Activated T-helper 1 cell treated with anti-CD3 and anti-CD28 coated beads, Interleukin-12 subunit alpha, Interleukin-12 subunit beta, Interleukin-2, Interleukin-4 antibody, amounts not matched to agents 30 ng/mL and 10 ng/mL and 1 ng/mL, durations not matched to agents 14 hours and 24 hours and 36 hours (primary cell): ENCODE measurements around the gene OOSP1. TPM values are rescaled to one million over a fixed set of nuclear protein-coding genes. Genes with fewer than 3 reads are reported as not detected.
"Not testable (repeated sequence)": the region's sequence is repeated elsewhere in the genome, so short reads cannot be mapped to it uniquely, and the experiment has no call there.

ENCODE experiments used
- DNase-seq: peaks from one replicate; pipeline ENCODE4 v3.0.0; 2021; ENCODE audit warnings: low spot score
- H3K27ac Mint-ChIP-seq: one replicate; pipeline ENCODE4 v1.8.0; 2021; ENCODE audit warnings: mild to moderate bottlenecking, mixed read lengths
- H3K27me3 Mint-ChIP-seq: one replicate; pipeline ENCODE4 v1.8.0; 2022; ENCODE audit warnings: mild to moderate bottlenecking, moderate library complexity, mixed read lengths; ENCODE audit not compliant: insufficient read depth
- H3K36me3 Mint-ChIP-seq: one replicate; pipeline ENCODE4 v1.8.0; 2021; ENCODE audit warnings: low read depth, mixed read lengths
- H3K4me1 Mint-ChIP-seq: one replicate; pipeline ENCODE4 v1.8.0; 2021; ENCODE audit warnings: low read depth, mixed read lengths
- H3K4me3 Mint-ChIP-seq: one replicate; pipeline ENCODE4 v1.8.0; 2021; ENCODE audit warnings: mild to moderate bottlenecking, moderate library complexity, mixed read lengths
- H3K9me3 Mint-ChIP-seq: one replicate; pipeline ENCODE4 v1.8.0; 2021; ENCODE audit warnings: mixed read lengths
- intact Hi-C: fragments of 100-400 bp; cut with micrococcal nuclease; formaldehyde crosslinking; loops from one replicate; pipeline ENCODE4 v1.15.1; 2024
- total RNA-seq: library from RNA; stranded (reverse); gene quantifications from 2 replicates; pipeline ENCODE4 v1.2.3, GENCODE V29; 2022

The OOSP1 gene, protein sequence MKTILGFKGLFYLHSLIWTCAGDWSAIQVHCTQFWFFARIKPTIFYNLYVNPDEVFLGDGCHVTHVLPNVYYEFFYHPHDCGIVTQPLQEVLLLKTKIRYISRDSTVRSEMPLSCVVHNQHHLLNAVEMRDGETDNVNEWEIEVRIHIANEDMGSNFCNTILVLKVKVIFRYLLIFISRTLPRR
- total RNA-seq = 0.27 TPM in 1 of 2 replicates, not detected in the other

DNA sequence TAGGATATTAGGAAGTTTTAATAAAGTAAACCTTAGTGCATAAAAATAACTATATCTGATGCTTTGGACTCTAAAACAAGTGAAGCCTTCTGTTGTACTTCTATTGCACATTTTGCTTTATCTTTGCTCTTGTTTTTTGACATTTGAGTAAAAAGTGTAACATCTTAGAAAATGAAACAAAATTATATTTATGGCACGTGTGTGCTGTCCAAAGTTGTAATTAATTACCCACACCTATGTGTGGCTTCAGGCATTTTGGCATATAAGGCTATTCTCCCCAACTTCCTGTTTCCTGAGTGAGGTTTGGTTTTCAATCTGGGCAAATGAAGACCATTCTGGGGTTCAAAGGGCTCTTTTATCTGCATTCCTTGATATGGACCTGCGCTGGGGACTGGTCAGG is at the start of gene OOSP1:
TSS of gene OOSP1 (plus strand) at position 301 of the 400 bp plus-strand sequence. CDS start at position 324, 23 bp downstream.
- no peak for DNase-seq
- H3K36me3 Mint-ChIP-seq = no peaks in the 10 kb centered on the region
- H3K27ac Mint-ChIP-seq = no peak within 1 kb of the TSS
- H3K27me3 Mint-ChIP-seq = peaks cover 2% of the 10 kb centered on the region
- H3K9me3 Mint-ChIP-seq = no peaks in the 10 kb centered on the region
- intact Hi-C loops = no loop called here
- H3K4me3 Mint-ChIP-seq = no peak within 1 kb of the TSS
- H3K4me1 Mint-ChIP-seq = no peaks in the 10 kb centered on the region

DNA sequence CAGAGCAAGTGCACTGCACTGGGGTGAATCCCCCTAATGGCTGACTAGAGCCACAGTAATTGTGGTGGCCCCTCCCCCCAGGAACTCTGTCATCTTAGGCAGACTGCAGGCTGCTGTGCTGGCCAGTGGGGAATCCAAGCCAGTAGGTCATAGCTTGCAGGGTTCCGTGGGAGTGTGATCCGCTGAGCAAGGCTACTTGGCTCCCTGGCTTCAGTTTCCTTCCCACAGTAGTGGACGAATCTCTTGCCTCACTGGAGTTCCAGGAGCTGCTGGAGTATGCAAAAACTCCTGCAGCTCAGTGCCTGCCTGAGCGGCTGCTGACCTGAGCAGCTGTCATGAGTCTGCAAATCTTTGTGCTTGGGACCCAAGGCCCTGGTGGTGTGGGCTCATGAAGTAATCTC is 46.5 kb upstream of the OOSP1 start:
- no peaks in the 10 kb centered on the region for H3K4me1 Mint-ChIP-seq
- no peak overlapping the region for H3K4me3 Mint-ChIP-seq
- no peak for DNase-seq
- intact Hi-C loops = no loop called here
- H3K27me3 Mint-ChIP-seq = no peaks in the 10 kb centered on the region
- H3K9me3 Mint-ChIP-seq = peaks cover 31% of the 10 kb centered on the region
- H3K36me3 Mint-ChIP-seq = no peaks in the 10 kb centered on the region
- no peak overlapping the region for H3K27ac Mint-ChIP-seq

DNA sequence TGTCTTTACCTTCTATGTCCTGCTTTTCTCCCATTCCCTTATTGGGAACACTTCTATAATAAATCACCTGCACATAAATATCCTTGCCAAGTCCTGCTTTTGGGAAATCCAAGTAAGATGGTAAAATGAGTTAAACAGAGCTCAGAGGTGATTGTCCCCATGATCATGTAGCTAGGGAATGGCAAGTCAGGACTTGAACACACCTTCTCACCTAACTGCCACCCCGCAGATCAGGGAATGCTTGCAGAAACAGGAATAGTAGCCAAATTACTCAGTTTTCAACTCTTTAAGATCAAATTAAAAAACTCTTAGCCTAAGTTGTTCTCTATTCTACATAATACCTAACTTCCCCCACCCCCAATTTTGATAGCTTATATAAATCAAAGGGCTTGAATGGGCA is 43.6 kb upstream of the OOSP1 start:
- no peaks in the 10 kb centered on the region for H3K4me1 Mint-ChIP-seq
- no peak overlapping the region for H3K4me3 Mint-ChIP-seq

DNA sequence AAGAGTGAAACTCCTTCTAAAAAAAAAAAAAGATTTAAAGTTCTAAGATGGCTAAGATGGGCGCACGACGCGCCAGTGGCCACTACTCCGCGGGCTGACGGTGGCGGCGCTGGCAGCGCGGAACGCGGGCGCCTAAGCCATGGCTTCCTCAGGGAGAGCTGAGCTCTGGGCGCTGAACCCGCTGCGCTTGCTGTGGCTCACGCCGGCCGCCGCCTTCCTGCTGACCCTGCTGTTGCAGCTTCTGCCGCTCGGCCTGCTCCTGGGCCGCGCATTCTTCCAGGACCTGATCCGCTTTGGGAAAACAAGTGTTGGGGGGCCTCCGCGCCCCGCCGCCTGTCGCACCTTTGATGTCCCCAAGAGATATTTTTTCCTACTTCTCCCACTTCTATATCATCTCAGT is 40.2 kb upstream of the OOSP1 start:
- Mint-ChIP-seq H3K4me1 (no peaks in the 10 kb centered on the region), H3K9me3 (no peaks in the 10 kb centered on the region), H3K36me3 (no peaks in the 10 kb centered on the region), H3K4me3 (no peak overlapping the region), H3K27ac (no peak overlapping the region), H3K27me3 (no peaks in the 10 kb centered on the region)
- intact Hi-C loops = no loop called here
- no peak for DNase-seq

More for the DNA sequence above, 43.6 kb upstream of the OOSP1 start:
- H3K27ac Mint-ChIP-seq = no peak overlapping the region
- peaks cover 15% of the 10 kb centered on the region for H3K9me3 Mint-ChIP-seq
- intact Hi-C loops = no loop called here
- no peak for DNase-seq
- no peaks in the 10 kb centered on the region for H3K27me3 Mint-ChIP-seq
- no peaks in the 10 kb centered on the region for H3K36me3 Mint-ChIP-seq

DNA sequence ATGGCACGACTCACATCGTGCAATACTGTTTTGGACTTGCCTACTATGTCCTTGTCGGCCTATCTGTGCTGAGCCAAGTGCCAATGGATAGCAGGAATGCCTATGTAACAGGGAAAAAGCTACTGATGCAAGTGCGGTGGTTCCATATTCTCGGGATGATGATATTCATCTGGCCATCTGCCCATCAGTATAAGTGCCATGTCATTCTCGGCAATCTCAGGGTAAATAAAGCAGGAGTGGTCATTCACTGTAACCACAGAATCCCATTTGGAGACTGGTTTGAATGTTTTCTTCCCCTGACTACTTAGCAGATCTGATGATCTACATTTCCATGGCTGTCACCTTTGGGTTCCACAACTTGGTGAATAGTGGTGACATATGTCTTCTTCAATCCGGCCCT is 39.6 kb upstream of the OOSP1 start:
- Mint-ChIP-seq H3K4me3 (no peak overlapping the region), H3K27ac (no peak overlapping the region), H3K36me3 (no peaks in the 10 kb centered on the region), H3K9me3 (no peaks in the 10 kb centered on the region), H3K4me1 (no peaks in the 10 kb centered on the region), H3K27me3 (no peaks in the 10 kb centered on the region)
- intact Hi-C loops = no loop called here
- DNase-seq = no peak

DNA sequence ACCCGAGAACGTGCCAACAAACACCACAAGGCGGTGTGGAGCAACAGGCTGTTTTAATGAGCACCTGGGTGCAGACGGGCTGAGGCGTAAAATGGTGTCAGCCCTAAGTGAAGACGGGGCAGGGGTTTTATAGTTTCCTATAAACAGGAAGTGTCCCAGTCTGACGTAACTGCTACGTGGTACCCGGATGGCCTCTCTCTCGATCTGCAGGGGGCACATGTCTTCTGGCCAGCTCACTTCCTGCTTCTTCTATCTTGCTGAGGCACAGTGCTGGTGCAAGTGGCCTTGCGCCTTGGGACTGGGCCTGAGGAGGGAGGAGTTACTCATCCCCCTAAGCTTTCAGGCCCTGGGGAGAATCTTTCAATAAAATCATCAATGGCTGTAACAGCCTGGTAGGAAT is 38.7 kb upstream of the OOSP1 start:
- Mint-ChIP-seq H3K9me3 (no peaks in the 10 kb centered on the region), H3K36me3 (no peaks in the 10 kb centered on the region), H3K4me3 (no peak overlapping the region), H3K27me3 (no peaks in the 10 kb centered on the region), H3K27ac (no peak overlapping the region), H3K4me1 (no peaks in the 10 kb centered on the region)
- intact Hi-C loops = no loop called here
- DNase-seq = no peak

DNA sequence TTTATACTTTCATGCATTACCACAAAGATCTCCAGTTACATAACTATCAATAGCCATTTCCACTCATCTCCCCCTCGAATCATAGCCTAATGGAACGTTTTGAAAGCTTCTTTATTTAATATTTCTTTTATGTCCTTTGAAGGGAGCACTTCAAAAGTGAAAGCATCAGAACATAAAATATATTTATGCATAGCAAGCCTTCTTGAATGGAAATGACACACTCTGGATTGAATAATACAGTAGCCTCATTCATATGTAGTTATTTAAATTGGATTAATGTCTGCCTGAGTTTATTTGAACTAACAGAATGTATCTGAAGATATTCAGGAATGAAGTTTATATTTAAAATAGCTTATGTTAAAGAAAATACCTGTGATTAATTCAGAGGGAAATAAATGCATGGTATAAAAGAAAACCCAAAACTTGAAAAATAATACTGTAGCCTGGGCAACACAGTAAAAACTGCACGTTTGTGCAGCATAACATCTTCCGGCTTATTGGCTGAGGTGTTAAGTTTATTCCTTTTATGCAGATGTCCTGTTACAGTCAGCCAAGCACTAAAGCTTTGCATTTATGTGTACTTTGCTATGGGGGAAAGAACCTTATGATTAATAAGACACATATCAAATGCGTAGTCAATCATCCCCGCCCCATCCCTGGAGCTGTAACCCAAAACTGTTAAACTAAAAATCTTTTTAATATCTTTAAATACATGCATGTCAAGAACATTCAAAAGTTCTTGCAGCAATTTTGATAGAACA is 37.7 kb upstream of the OOSP1 start:
- Mint-ChIP-seq H3K27me3 (peaks cover 3% of the 10 kb centered on the region), H3K4me3 (no peak overlapping the region), H3K4me1 (no peaks in the 10 kb centered on the region), H3K36me3 (no peaks in the 10 kb centered on the region), H3K27ac (no peak overlapping the region), H3K9me3 (no peaks in the 10 kb centered on the region)
- DNase-seq = no peak
- intact Hi-C loops = no loop called here

DNA sequence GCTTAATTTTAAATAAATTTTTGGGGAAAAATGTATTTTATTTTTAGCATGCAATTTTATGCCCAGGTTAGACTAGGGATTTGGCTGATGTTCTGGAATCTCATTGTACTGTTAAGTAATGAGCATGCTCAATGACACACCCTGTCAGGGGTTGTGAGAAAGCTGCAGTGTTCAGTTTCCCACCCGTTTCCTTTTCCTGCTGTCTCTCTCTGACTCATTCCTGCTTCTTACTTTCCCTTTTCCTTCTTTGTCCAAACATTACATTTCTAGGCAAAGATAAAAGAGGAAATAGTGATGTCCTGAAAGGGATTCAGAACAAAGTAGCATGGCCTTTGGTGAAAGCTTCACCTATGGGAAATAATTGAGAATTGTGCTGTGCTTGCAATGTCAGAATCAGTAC is 36.9 kb upstream of the OOSP1 start:
- no peaks in the 10 kb centered on the region for H3K9me3 Mint-ChIP-seq
- H3K4me1 Mint-ChIP-seq = no peaks in the 10 kb centered on the region

DNA sequence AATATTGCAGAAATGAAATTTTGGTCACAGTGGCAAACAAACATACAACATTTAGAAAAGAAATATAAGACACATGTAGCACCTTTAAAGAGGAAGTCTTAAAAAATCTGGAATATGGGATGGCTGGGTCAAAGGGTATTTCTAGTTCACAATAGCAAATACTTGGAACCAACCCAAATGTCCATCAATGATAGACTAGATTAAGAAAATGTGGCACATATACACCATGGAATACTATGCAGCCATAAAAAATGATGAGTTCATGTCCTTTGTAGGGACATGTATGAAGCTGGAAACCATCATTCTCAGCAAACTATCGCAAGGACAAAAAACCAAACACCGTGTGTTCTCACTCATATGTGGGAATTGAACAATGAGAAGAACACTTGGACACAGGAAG is 34.7 kb upstream of the OOSP1 start:
- H3K27ac Mint-ChIP-seq, H3K4me3 Mint-ChIP-seq, intact Hi-C loops, DNase-seq, H3K9me3 Mint-ChIP-seq, H3K4me1 Mint-ChIP-seq, H3K27me3 Mint-ChIP-seq, H3K36me3 Mint-ChIP-seq: not testable (repeated sequence)

More for the DNA sequence above, 36.9 kb upstream of the OOSP1 start:
- no peak for DNase-seq
- peaks cover 3% of the 10 kb centered on the region for H3K27me3 Mint-ChIP-seq
- intact Hi-C loops = no loop called here
- no peak overlapping the region for H3K27ac Mint-ChIP-seq
- no peaks in the 10 kb centered on the region for H3K36me3 Mint-ChIP-seq
- H3K4me3 Mint-ChIP-seq = no peak overlapping the region

DNA sequence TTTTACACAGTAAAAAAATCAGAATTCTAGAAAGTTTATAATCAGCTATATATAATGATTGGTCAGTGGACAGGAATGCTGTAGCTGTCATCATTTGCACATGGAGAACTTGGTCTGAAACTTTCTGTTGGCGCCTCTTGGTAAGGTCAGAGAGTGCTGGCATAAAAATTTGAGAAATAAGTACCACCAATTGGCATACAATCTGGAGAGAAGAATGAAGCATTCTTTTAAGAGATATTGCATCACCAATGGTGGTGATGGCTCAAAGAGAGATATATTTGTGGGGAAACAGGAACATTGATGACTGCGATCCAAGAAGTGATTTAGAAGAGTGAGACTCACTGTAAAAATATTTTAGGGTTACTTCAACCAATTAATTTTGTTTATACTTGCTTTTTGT is 19.8 kb upstream of the OOSP1 start:
- Mint-ChIP-seq H3K4me3 (no peak overlapping the region), H3K36me3 (no peaks in the 10 kb centered on the region)
- intact Hi-C loops = no loop called here

DNA sequence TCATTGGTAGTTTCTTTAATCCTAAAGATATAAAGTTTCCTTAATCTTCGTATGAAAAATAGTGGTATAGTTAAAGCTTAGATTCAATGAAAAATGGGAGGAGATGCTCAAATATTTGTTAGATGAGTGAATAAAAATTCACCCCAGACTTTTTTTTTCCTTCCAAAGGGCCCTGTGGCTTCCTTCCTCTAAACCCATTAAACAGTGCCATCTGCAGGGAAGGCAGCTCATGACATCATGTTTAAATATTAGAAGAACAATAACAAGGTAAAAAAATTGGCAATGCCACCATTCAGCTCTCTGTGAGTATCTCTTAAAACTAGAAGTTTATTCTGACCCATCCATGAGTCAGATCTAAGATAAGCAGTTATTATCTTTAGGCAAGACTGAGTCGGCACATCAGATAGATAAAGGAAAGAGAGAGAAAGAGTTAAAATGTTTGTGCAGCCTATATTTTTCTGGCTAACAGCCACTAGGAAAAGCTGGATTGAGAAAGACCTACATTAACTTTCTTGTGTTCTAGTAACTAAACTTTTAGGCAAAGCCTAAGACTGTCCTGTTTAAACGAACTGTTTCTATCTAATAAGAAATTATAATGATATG is 19.1 kb upstream of the OOSP1 start:
- no peak for DNase-seq
- H3K27me3 Mint-ChIP-seq = no peaks in the 10 kb centered on the region
- no peaks in the 10 kb centered on the region for H3K4me1 Mint-ChIP-seq
- intact Hi-C loops = loop anchor here (1.0 kb wide), 2 partner anchors 96 to 165 kb away; no protein-coding TSS in a partner anchor
- H3K9me3 Mint-ChIP-seq = peaks cover 30% of the 10 kb centered on the region
- H3K4me3 Mint-ChIP-seq = no peak overlapping the region
- H3K27ac Mint-ChIP-seq = no peak overlapping the region
- no peaks in the 10 kb centered on the region for H3K36me3 Mint-ChIP-seq

More for the DNA sequence above, 19.8 kb upstream of the OOSP1 start:
- DNase-seq = no peak
- Mint-ChIP-seq H3K4me1 (no peaks in the 10 kb centered on the region), H3K9me3 (peaks cover 26% of the 10 kb centered on the region), H3K27me3 (no peaks in the 10 kb centered on the region), H3K27ac (no peak overlapping the region)

DNA sequence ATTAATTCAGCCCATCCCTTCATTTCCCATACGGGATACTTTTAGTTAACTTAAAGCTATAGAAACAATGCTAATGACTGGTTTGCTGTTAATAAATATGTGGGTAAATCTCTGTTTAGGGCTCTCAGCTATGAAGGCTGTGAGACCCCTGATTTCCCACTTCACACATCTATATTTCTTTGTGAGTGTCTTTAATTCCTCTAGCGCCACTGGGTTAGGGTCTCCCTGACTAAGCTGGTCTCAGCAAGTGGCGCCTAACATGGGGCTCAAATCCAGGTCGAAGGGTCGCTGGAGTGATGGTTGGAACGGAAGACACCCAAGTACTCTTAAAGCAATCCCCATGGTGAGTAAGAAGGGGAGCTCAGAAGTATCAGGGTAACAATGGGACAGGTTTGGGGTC is 14.4 kb upstream of the OOSP1 start:
- intact Hi-C loops = no loop called here
- DNase-seq = no peak
- H3K9me3 Mint-ChIP-seq = peaks cover 57% of the 10 kb centered on the region

DNA sequence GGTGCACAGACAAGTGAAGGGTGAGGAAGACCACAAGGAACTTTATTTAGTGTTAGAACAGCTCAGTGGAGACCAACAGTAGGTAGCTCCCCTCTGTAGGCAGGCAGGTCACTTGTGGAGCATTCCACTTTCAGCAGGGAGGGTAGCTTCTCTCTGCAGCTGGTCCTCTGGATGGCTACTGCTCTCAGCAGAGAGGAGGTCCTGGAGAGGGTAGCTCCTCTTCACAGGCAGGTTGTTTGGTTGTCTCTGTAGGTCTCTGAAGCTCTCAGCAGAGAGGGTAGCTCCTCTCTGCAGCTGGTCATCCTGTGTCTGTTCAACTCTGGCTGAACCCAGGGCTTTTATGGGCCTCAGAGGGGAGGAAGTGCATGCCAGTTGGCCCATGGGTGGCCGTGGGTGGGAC is 6.5 kb upstream of the OOSP1 start:
- H3K9me3 Mint-ChIP-seq = peaks cover 24% of the 10 kb centered on the region
- no peaks in the 10 kb centered on the region for H3K4me1 Mint-ChIP-seq
- intact Hi-C loops = no loop called here
- no peaks in the 10 kb centered on the region for H3K36me3 Mint-ChIP-seq
- DNase-seq = no peak
- H3K27ac Mint-ChIP-seq = no peak overlapping the region
- no peak overlapping the region for H3K4me3 Mint-ChIP-seq
- no peaks in the 10 kb centered on the region for H3K27me3 Mint-ChIP-seq

More for the DNA sequence above, 14.4 kb upstream of the OOSP1 start:
- H3K4me1 Mint-ChIP-seq = no peaks in the 10 kb centered on the region
- no peaks in the 10 kb centered on the region for H3K27me3 Mint-ChIP-seq
- H3K36me3 Mint-ChIP-seq = no peaks in the 10 kb centered on the region
- no peak overlapping the region for H3K27ac Mint-ChIP-seq
- H3K4me3 Mint-ChIP-seq = no peak overlapping the region
